C4-2B (cell line): Measurements from ENCODE around the gene CABLES1.

Experiments used
- CTCF ChIP-seq: fragments of 450-650 bp; conservative IDR thresholded peaks from 2 replicates; pipeline ENCODE4 v1.5.1; 2017; ENCODE audit warnings: mild to moderate bottlenecking
- ZFX ChIP-seq: fragments of 450-650 bp; IDR thresholded peaks from 2 replicates; pipeline ENCODE4 v1.6.1; 2017

GRCh38 chr18:23226930-23227725 lies 91.8 kb downstream of the CABLES1 start:
- no peak for TF ChIP-seq CTCF
- no peak for TF ChIP-seq ZFX
